Coronary artery (tissue), 2 donors: Measurements from ENCODE around the gene ELF1.
"Not testable (repeated sequence)": the region's sequence is repeated elsewhere in the genome, so short reads cannot be mapped to it uniquely, and the experiment has no call there.

Experiments
- DNase-seq: peaks from one replicate; pipeline ENCODE4 v3.0.0-alpha.2; 2017; ENCODE audit warnings: low spot score
- H3K27ac ChIP-seq, 2 donors: fragments of 200-600 bp; sonication (generic); one replicate each; pipeline ENCODE4 v1.5.1; 2016 to 2019
- H3K4me3 ChIP-seq: fragments of 200-600 bp; sonication (generic); 2 replicates; pipeline ENCODE4 v1.5.1; 2016; ENCODE audit warnings: mild to moderate bottlenecking, moderate library complexity
- CTCF ChIP-seq: fragments of 200-600 bp; sonication (generic); IDR thresholded peaks from one replicate; pipeline ENCODE4 v1.5.1; 2019; ENCODE audit warnings: antibody characterized with exemption

ELF1 gene

GRCh38 chr13:40895227-40896184, 123.6 kb downstream of the ELF1 start:
- Histone ChIP-seq H3K4me3 (no peak overlapping the region), H3K27ac (no peak overlapping the region)
- no peak for TF ChIP-seq CTCF
- DNase-seq: no peak

- not testable (repeated sequence) for H3K27ac ChIP-seq, DNase-seq, H3K4me3 ChIP-seq
Measured at GRCh38 chr13:40893573-40893972, 125.5 kb downstream of the ELF1 start.

- H3K4me3 ChIP-seq: no peak overlapping the region
- no peak for TF ChIP-seq CTCF
- no peak overlapping the region for H3K27ac ChIP-seq
- DNase-seq: no peak
Measured at GRCh38 chr13:40886017-40886416, 133.1 kb downstream of the ELF1 start.

GRCh38 chr13:40884175-40884574, 134.9 kb downstream of the ELF1 start:
- not testable (repeated sequence) for H3K4me3 ChIP-seq, DNase-seq, H3K27ac ChIP-seq
